Spleen (tissue), 7 donors: ENCODE measurements around the gene TMEM163.

ENCODE experiments used
- CTCF ChIP-seq, 11 experiments: fragments of 200-600 bp in 7 of 11; fragments of 450-650 bp in 4 of 11; sonication (generic) in 4 of 11; IDR thresholded peaks in 8 of 11; conservative IDR thresholded peaks in 3 of 11; 1 replicate in 7 of 11; 2 replicates in 4 of 11; pipeline versions ENCODE4 v1.4.0 to v1.8.0; 2016 to 2021; ENCODE audit warnings: antibody characterized with exemption in 11 of 11, inconsistent platforms in 4 of 11, mild to moderate bottlenecking in 1 of 11
- POLR2A ChIP-seq, 3 donors: fragments of 450-650 bp; IDR thresholded peaks; one replicate each; pipeline ENCODE4 v1.5.1; 2017; ENCODE audit warnings: antibody characterized with exemption in 3 of 3, mild to moderate bottlenecking in 1 of 3
- donor health status: DM: no; HTN: no; CAD: no; lungs with moderate emphysema.
- donor health status: DM: no; HTN: no; CAD: no.
- donor health status: DM: no; HTN: no; CAD: no.

DNA sequence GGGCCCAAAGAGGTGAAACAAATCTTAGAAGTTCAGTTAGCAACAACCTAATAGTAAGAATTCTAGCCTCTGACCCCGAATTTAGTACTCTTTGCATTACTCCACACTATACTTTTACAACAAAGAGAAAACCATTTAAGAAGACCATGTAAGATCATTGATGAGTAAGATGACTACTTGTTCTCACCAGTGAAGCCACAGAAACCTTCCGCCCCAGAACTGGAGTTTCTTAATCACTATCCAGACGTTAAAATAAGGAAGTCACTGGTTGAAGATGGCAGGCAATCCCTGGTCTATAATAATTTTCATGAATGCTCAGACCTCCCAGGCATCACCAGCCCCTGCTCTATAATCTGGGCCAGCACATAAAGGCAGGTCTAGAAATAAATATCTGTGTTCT, 95.0 kb downstream of the TMEM163 start:
- TF ChIP-seq CTCF (IDR thresholded peaks at IDR 0.05 in 8 of 11, conservative IDR thresholded peaks at IDR 0.05 in 3 of 11) (no peak), POLR2A (IDR thresholded peaks at IDR 0.05) (no peak)
